Neural progenitor cell (in vitro differentiated cells): ENCODE measurements around the gene BCAS4.

Experiments
- CTCF ChIP-seq: fragments of 200-600 bp; sonication (generic); IDR thresholded peaks from 2 replicates; pipeline ENCODE4 v1.5.1; 2017; ENCODE audit warnings: antibody characterized with exemption, mild to moderate bottlenecking
- EZH2 ChIP-seq: fragments of 200-600 bp; sonication (generic); IDR thresholded peaks from 2 replicates; pipeline ENCODE4 v1.6.1; 2017; ENCODE audit warnings: antibody characterized with exemption, mild to moderate bottlenecking, moderate library complexity
- EZH2phosphoT487 ChIP-seq: fragments of 200-600 bp; sonication (generic); IDR thresholded peaks from 2 replicates; pipeline ENCODE4 v1.6.1; 2017; ENCODE audit warnings: antibody characterized with exemption

GRCh38 chr20:50810063-50810462 lies 15.2 kb downstream of the BCAS4 start:
- TF ChIP-seq CTCF (no peak), EZH2 (no peak), EZH2phosphoT487 (no peak)
